ENCODE results near the gene AIDA.

- TF ChIP-seq CTCF (IDR thresholded peaks at IDR 0.05) (no peak), FOXJ3 (CRISPR knock-in tag; IDR thresholded peaks at IDR 0.05) (no peak)
These were observed 705 bp downstream of the AIDA start for GRCh38 chr1:222711319-222712252.
